CD14-positive monocyte (primary cell): ENCODE measurements around the gene HMGB1. TPM values are rescaled to one million over a fixed set of nuclear protein-coding genes. Genes with fewer than 3 reads are reported as not detected.

ENCODE experiments used
- DNase-seq, 3 donors: peaks; one replicate each; pipeline ENCODE4 v3.0.0-alpha.2; 2011 to 2022
- H2AFZ ChIP-seq: 2 replicates; pipeline ENCODE4 v1.6.0; 2012; ENCODE audit warnings: mild to moderate bottlenecking, low read depth, low read length, inconsistent platforms; ENCODE audit not compliant: insufficient read depth, poor library complexity, severe bottlenecking
- H3K27ac ChIP-seq, 2 donors: 1 replicate in 1 of 2; 2 replicates in 1 of 2; pipeline ENCODE4 v1.5.1; 2012 to 2013; ENCODE audit warnings: low read length in 2 of 2, control low read depth in 1 of 2, inconsistent platforms in 1 of 2, low read depth in 1 of 2, mild to moderate bottlenecking in 1 of 2
- H3K27me3 ChIP-seq, 2 donors: one replicate each; pipeline versions ENCODE4 v1.6.0 to v1.6.1; 2011 to 2013; ENCODE audit warnings: low read length in 2 of 2; ENCODE audit not compliant: control insufficient read depth in 2 of 2, insufficient read depth in 2 of 2
- H3K36me3 ChIP-seq, 2 donors: replicated peaks in 1 of 2; 1 replicate in 1 of 2; 2 replicates in 1 of 2; pipeline versions ENCODE4 v1.5.1 to v1.6.1; 2012 to 2013; ENCODE audit warnings: low read length in 2 of 2, control low read depth in 1 of 2, inconsistent platforms in 1 of 2, mild to moderate bottlenecking in 1 of 2; ENCODE audit not compliant: insufficient read depth in 2 of 2, control insufficient read depth in 1 of 2
- H3K4me1 ChIP-seq, 2 donors: 1 replicate in 1 of 2; 2 replicates in 1 of 2; pipeline versions ENCODE4 v1.5.1 to v1.6.1; 2012 to 2013; ENCODE audit warnings: low read length in 2 of 2, control low read depth in 1 of 2, inconsistent platforms in 1 of 2, mild to moderate bottlenecking in 1 of 2, moderate library complexity in 1 of 2; ENCODE audit not compliant: insufficient read depth in 2 of 2, control insufficient read depth in 1 of 2
- H3K4me2 ChIP-seq: replicated peaks from 2 replicates; pipeline ENCODE3; 2012; ENCODE audit warnings: low read length, moderate library complexity, mild to moderate bottlenecking; ENCODE audit not compliant: poor library complexity, severe bottlenecking; ENCODE audit errors: extremely low read depth
- H3K4me3 ChIP-seq, 3 experiments: fragments of 200-600 bp in 1 of 3; sonication (generic) in 1 of 3; replicated peaks in 1 of 3; 1 replicate in 2 of 3; 2 replicates in 1 of 3; pipeline ENCODE4 v1.5.1; 2011 to 2013; ENCODE audit warnings: low read length in 3 of 3, mild to moderate bottlenecking in 3 of 3, control low read depth in 2 of 3, low read depth in 2 of 3, inconsistent platforms in 1 of 3, moderate library complexity in 1 of 3
- H3K79me2 ChIP-seq: 2 replicates; pipeline ENCODE4 v1.6.0; 2012; ENCODE audit warnings: mild to moderate bottlenecking, control low read depth, inconsistent platforms, low read length, moderate library complexity; ENCODE audit not compliant: insufficient read depth
- H3K9ac ChIP-seq: 2 replicates; pipeline ENCODE4 v1.6.0; 2017; ENCODE audit warnings: low read length, mild to moderate bottlenecking; ENCODE audit not compliant: insufficient read depth, poor library complexity, severe bottlenecking
- H3K9me3 ChIP-seq, 2 donors: replicated peaks in 1 of 2; 1 replicate in 1 of 2; 2 replicates in 1 of 2; pipeline versions ENCODE4 v1.5.1 to v1.6.1; 2012 to 2013; ENCODE audit warnings: low read length in 2 of 2, control low read depth in 1 of 2; ENCODE audit not compliant: control insufficient read depth in 1 of 2, insufficient read depth in 1 of 2
- H4K20me1 ChIP-seq: 2 replicates; pipeline ENCODE4 v1.6.0; 2012; ENCODE audit warnings: mild to moderate bottlenecking, low read length, control low read depth, moderate library complexity; ENCODE audit not compliant: insufficient read depth
- H3K27ac Mint-ChIP-seq, 7 donors: one replicate each; pipeline ENCODE4 v1.8.0; 2020; ENCODE audit warnings: mild to moderate bottlenecking in 7 of 7, mixed read lengths in 7 of 7, moderate library complexity in 6 of 7, inconsistent platforms in 2 of 7
- H3K27me3 Mint-ChIP-seq, 3 donors: one replicate each; pipeline ENCODE4 v1.8.0; 2021 to 2022; ENCODE audit warnings: low read depth in 3 of 3, mild to moderate bottlenecking in 3 of 3, mixed read lengths in 3 of 3, moderate library complexity in 3 of 3, inconsistent platforms in 1 of 3
- H3K36me3 Mint-ChIP-seq, 2 donors: one replicate each; pipeline ENCODE4 v1.8.0; 2020; ENCODE audit warnings: mixed read lengths in 2 of 2, inconsistent platforms in 1 of 2, mild to moderate bottlenecking in 1 of 2
- H3K4me1 Mint-ChIP-seq: one replicate; pipeline ENCODE4 v1.8.0; 2020; ENCODE audit warnings: mild to moderate bottlenecking, mixed read lengths
- H3K4me3 Mint-ChIP-seq, 2 donors: one replicate each; pipeline ENCODE4 v1.8.0; 2020; ENCODE audit warnings: mild to moderate bottlenecking in 2 of 2, mixed read lengths in 2 of 2, moderate library complexity in 1 of 2
- H3K9me3 Mint-ChIP-seq, 7 donors: one replicate each; pipeline ENCODE4 v1.8.0; 2020 to 2022; ENCODE audit warnings: mixed read lengths in 7 of 7, mild to moderate bottlenecking in 6 of 7, moderate library complexity in 6 of 7, inconsistent platforms in 2 of 7
- WGBS: methylation state at CpG from one replicate; pipeline ENCODE4 v1.1.5; 2013; ENCODE audit warnings: missing lambda C conversion rate; ENCODE audit not compliant: insufficient coverage; 5-methylcytosine and 5-hydroxymethylcytosine counted together
- intact Hi-C, 2 donors: fragments of 100-400 bp; cut with micrococcal nuclease; formaldehyde crosslinking; loops; one replicate each; pipeline versions ENCODE4 v1.15.0 to v1.15.1; 2023
- polyA plus RNA-seq, 3 donors: library from polyadenylated mRNA; depleted of rRNA in 1 of 3; unstranded in 2 of 3; stranded (reverse) in 1 of 3; fragments of 300-500 nt in 2 of 3; fragments of >200 nt in 1 of 3; fragmentation: Illumina TruSeq in 2 of 3; gene quantifications; 1 replicate in 2 of 3; 2 replicates in 1 of 3; pipeline ENCODE4 v1.2.3, GENCODE V29; 2012 to 2021
- TF ChIP-seq, protein P1 (sequence below): fragments of 200-600 bp; IDR thresholded peaks from one replicate; pipeline ENCODE4 v1.8.0; 2022; ENCODE audit warnings: antibody characterized with exemption, mild to moderate bottlenecking

The HMGB1 gene
- polyA plus RNA-seq, 3 donors, result 132 to 489 (median 430) TPM

DNA sequence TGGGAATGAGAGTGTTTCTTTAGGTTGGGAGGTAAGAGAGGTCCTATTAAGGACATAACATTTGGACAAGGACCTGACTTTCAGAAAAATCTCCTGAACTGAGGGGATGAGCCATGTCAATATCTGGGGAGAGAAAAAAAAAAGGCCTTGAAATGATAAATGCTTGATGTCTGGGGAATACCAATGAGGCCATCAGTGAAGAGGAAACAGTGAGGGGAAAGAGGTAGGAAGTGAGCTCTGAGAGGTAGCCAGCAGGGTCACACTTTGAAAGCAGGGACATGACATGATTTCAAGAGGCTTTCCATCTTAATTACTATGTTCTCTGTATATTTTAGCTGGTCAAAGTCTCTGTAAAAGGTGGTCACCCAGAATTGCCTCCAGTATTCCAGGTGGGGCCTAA lies 53.4 kb downstream of the HMGB1 start:
- Histone ChIP-seq H3K9me3 (no peaks in the 10 kb centered on the region), H4K20me1 (no peaks in the 10 kb centered on the region), H3K27ac (no peak overlapping the region), H3K4me2 (no peak overlapping the region), H3K9ac (no peak overlapping the region), H3K4me3 (no peak overlapping the region), H3K79me2 (no peaks in the 10 kb centered on the region), H2AFZ (no peak overlapping the region), H3K4me1 (peaks cover 40 to 46% of the 10 kb centered on the region in 2 donors), H3K27me3 (no peaks in the 10 kb centered on the region), H3K36me3 (no peaks in the 10 kb centered on the region)
- Mint-ChIP-seq H3K27ac (peak overlapping the region in 2 of 7 donors; percentile 6 to 72), H3K9me3 (peaks cover 0 to 3% (median 0%) of the 10 kb centered on the region in 7 donors), H3K27me3 (peaks cover 0 to 2% (median 0%) of the 10 kb centered on the region in 3 donors), H3K36me3 (no peaks in the 10 kb centered on the region), H3K4me1 (peaks cover 49% of the 10 kb centered on the region), H3K4me3 (no peak overlapping the region)
- TF ChIP-seq, protein P1, sequence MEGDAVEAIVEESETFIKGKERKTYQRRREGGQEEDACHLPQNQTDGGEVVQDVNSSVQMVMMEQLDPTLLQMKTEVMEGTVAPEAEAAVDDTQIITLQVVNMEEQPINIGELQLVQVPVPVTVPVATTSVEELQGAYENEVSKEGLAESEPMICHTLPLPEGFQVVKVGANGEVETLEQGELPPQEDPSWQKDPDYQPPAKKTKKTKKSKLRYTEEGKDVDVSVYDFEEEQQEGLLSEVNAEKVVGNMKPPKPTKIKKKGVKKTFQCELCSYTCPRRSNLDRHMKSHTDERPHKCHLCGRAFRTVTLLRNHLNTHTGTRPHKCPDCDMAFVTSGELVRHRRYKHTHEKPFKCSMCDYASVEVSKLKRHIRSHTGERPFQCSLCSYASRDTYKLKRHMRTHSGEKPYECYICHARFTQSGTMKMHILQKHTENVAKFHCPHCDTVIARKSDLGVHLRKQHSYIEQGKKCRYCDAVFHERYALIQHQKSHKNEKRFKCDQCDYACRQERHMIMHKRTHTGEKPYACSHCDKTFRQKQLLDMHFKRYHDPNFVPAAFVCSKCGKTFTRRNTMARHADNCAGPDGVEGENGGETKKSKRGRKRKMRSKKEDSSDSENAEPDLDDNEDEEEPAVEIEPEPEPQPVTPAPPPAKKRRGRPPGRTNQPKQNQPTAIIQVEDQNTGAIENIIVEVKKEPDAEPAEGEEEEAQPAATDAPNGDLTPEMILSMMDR, result no peak
- peak in 1 of 3 donors; percentile 26 for DNase-seq
- intact Hi-C loops, result no loop called here

DNA sequence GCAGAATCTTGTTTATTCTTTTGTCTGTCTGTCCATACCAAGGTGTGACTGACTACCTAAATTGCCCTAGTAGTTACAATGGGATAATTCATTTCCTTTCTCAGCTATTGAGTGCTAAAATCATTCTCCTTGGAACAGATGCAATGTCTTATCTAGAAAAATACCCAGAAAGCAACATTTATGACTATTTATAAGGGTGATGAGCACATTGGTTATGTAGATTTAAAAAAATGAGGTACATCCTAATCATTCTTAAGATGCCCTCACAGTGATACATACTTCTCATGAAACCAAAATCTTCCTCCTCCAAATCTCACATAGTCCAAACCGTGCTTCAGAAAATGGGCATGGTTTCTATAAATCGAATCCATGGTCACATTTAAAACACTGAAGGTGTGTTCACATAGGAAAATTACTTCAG lies 55.0 kb downstream of the HMGB1 start:
- H3K9me3 Mint-ChIP-seq, result peaks cover 0 to 3% (median 0%) of the 10 kb centered on the region in 7 donors
- no peak overlapping the region for H3K4me2 ChIP-seq
- peaks cover 0 to 1% (median 0%) of the 10 kb centered on the region in 3 donors for H3K27me3 Mint-ChIP-seq
- WGBS, result no CpG with 5 or more reads among the region's 2 CpGs
- H3K4me3 ChIP-seq, result no peak overlapping the region
- H2AFZ ChIP-seq, result no peak overlapping the region
- H3K4me3 Mint-ChIP-seq, result no peak overlapping the region
- peaks cover 51% of the 10 kb centered on the region for H3K4me1 Mint-ChIP-seq
- intact Hi-C loops, result no loop called here
- H3K27ac Mint-ChIP-seq, result no peak overlapping the region
- DNase-seq, result no peak
- no peak overlapping the region for H3K9ac ChIP-seq
- H3K27me3 ChIP-seq, result no peaks in the 10 kb centered on the region
- H3K27ac ChIP-seq, result no peak overlapping the region
- no peaks in the 10 kb centered on the region for H3K36me3 Mint-ChIP-seq
- no peaks in the 10 kb centered on the region for H3K9me3 ChIP-seq
- peaks cover 40 to 46% of the 10 kb centered on the region in 2 donors for H3K4me1 ChIP-seq
- no peaks in the 10 kb centered on the region for H4K20me1 ChIP-seq
- no peaks in the 10 kb centered on the region for H3K79me2 ChIP-seq
- TF ChIP-seq, protein P1, result no peak
- no peaks in the 10 kb centered on the region for H3K36me3 ChIP-seq
